ENCODE data around the gene PTK6.
"Not testable (repeated sequence)": the region's sequence is repeated elsewhere in the genome, so short reads cannot be mapped to it uniquely, and the experiment has no call there.

Gene PTK6

DNA sequence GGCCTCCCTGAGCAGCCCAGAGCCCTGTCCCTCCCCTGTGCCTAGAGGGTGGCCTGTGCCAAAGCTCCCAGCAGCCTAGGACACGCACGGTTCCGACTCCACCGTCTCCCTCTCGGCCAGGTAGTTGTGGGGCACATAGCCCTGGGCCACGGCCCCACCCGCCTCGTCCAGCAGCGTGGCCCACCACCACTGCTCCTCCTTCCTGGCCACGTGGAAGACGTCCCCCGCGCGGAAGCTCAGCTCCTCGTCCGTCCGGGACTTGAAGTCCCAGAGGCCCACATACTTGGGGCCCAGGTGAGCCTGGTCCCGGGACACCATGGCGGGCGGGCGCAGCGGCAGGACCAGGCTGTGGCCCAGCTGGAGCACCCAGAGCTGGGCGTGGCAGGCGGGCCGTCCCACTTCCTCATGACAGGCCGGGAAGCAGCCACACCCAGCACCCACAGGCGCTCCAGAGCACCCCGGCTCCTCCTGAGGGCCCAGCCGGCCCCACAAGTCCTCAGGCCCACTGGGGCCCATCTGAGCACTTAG is at the start of gene PTK6:
Gene PTK6, minus strand, starts transcription at position 380 of the 528 bp plus-strand sequence. Its CDS starts 62 bp downstream, at position 318.
- peak; percentile 49 for DNase-seq

DNA sequence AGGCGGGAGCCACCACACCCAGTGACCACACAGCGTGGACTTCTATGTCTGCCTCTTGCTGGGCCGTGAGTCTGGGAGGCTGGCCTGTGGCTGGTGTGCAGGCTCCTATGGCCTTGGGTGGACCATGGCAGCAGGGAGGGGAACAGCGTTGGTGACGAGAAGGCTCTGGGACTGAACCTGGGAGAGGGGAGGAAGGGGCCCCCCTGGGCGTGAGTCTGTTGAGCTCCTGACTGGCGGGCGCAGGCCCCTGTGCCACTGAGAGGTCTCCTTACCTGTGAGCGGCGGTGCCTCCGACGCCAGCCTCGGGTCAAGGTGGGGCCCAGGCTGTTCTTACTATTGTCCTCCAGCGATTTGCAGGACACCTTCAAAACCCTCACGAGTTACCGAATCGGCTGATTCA is 49.6 kb upstream of the PTK6 start:
- no peak for DNase-seq

DNA sequence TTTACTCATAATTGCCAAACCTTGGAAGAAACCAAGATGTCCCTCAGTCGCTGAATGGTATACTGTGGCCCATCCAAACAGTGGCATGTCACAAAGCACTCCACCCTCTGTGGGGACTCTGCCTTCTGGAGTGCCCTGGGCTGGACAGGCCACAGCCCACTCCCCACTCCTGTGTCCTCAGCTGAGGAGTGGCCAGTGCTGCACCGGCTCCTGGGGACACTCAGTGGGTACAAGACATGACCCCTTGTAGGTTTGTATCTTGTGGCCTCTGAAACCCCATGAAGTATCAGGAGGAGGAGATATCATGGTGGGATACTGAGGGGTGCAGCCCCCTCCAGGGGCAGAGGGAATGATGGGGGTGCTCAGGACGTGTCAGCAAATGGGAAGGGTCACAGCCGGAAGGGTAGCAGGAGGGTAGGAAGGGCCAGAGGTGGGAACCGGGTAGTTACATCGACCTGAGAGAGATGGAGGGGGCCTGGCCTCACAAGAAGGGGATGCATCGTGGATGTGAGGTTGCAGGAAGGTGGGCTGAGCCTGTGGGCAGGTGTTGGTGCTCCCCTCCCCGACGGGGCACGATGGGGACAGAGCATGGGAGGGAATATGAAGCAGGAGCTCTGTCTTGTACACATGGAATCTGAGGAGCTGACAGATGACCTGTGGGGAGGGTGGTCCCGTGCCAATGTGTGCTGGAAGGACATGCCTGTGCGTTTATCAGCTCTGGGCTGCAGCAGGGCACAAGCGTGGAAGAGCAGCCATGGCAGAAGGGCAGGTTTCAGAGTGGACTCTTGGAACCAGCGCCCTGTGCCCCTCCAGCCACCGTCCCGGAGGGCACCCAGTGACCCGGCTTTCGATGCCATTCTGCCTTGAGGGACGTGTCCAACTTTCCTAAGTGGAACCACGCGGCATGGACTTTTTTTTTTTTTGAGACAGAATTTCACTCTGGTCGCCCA is 48.7 kb upstream of the PTK6 start:
- DNase-seq: no peak

DNA sequence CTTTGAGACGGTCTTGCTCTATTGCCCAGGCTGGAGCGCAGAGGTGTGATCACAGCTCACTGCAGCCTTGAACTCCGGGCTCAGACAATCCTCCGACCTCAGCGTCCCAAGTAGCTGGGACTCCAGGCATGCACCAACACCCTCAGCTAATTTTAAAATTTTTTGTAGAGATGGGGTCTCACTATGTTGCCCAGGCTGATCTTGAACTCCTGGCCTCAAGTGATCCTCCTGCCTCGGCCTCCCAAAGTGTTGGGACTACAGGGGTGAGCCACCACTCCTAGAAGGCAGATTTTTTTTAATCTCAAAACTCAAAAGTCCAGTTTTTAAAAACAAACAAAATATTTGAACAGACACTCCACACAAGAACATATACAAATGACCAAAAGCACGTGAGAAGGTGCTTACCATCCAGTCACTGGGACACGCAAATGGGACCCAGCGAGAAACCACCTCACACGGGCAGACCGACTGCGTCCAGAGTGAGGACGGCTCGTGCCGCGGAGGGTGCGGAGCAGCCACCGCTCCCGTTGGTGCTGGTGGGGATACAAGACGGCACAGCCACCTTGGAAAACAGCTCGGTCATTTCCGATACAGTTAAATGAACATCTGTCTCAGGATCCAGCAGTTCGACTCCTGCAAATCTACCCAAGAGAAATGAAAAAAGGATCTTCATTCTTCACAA is 45.3 kb upstream of the PTK6 start:
- no peak for DNase-seq

DNA sequence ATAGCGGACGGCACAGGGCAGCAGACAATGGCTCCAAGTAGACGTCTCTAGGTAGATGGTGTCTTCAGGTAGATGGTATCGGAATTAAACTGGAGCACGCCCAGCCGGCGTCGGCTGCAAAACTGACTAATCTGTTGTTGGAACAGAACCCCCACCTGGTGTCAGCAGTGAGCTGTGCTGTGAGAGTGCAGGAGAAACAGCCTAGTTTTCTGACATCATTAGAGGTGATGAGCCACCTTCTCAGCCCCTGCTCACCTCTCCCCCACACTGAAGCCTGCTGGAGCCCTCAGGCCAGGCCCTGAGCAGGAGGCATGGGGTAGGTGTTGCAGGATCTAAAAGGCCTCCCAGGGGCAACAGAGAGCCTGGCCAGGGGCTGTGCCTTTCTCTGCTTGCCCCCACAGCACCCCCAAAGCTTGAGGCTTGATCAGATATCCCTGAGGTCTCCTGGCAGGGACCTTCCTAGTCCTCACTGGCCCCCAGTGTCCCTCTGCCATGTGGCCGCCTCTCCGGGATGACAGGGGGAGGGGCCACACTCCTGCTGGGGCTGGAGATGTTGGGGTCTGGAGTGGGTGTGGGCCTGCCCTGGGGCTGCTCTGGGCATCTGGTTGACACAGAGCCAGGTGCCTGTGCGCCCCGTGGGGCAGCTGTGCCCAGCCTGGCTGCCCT is 43.8 kb upstream of the PTK6 start:
- peak; percentile 27 for DNase-seq

DNA sequence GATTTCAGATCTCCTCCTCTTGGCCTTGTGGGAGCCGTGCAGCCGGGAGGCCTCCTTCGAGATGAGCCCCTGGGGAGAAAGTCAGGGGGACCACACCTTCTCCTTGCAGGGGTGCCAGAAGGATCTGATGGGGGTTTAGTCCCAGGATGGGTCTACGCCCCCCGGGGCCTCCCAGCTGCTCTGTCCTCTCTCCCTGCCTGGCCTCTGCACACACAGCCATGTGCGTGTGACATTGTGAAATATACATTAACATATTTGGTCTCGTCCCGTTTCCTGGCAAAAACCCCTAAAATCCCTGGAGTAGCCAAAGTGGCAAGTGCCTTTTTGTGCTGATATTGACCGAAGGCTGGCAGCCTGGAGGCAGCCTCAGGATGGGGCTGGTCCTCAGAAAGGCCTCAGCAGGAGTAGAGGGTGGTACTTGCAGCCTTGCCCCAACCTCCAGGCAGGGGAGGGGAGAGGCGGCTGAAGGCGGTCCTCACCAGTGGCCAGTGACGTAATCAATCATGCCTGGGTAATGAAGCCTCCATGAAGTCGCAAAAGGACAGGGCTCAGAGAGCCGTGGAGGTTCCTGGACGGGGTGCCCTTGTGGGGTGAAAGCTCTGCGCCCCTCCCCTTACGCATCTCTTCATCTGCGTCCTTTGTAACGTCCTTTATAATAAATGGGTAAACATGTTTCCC is 42.0 kb upstream of the PTK6 start:
- DNase-seq: no peak

DNA sequence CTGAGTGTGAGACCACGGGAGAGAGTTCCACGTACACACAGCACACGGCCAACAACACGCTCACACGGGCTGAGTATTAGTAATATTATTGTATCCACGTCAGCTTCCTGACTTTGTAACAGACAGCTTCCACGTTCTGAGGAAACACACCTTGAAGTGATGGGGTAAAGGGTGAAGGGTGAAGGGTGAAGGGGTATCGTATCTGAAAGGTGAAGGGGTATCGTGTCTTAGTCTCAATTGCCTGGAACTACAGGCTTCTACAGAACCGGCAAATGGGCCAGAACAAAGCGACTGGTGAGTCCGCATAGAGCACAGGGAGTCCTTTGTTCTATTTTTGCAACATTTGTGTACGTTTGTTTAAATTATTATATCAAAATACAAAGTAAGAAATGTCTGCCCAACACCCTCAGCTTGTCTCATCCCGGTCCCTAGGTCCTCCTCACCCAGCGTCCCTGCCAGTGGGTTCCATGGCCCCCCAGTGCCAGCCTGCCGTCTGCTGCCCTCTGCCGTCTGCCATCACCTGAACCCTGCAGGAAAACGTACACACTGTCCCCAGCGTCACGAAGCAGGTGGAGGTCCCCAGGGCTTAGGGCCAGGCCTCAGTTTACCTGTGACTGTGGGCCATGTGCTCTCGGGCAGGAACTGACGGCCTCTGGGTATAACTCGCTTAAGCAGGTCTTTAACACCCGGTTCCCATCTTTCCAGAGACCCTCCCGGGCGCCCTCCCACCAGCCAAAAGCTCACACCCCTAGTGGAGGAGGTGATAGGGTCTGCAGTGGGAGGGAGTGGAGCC is 41.2 kb upstream of the PTK6 start:
- DNase-seq: no peak

DNA sequence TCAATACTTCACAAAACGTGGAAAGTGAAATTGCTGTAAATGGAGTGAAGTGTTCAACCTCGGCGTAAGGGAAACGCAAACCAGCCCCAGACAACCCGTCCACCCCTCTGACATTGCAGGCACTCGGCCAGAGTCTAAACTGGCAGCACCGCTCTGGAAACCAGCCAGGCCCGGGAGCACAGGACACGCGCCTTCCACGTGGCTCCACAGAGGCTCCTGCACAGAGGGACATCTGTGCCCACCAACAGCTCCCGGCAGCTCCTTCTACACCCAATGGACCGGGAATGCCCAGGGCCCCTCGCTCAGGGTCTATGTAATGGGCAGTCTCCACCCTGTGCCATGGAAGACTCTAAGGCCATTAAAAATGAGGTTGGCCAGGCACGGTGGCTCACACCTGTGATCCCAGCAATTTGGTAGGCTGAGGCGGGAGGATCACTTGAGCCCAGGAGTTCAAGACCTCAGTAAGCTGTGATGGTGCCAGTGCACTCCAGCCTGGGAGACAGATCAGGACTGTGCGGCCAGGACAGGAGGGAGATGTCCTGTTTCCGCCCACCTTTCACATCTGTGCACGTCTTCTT is 40.2 kb upstream of the PTK6 start:
- DNase-seq: no peak

DNA sequence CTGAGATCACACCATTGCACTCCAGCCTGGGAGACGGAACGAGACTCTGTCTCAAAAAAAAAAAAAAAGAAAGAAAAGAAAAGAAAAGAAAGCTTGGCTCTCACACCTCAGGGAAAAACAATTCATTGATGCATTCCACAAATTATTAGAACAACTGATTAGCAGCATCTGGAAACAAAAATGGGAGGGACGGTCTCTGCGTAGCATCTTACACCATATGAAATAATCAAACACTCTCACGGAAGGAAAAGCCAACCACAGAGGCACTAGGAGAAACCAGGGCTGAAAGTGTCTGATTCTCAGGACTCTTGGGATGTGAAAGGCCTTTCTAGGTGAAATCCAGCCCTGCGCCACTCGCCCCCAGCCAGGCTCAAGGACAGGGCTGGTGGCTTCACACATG is 39.1 kb upstream of the PTK6 start:
- no peak for DNase-seq

DNA sequence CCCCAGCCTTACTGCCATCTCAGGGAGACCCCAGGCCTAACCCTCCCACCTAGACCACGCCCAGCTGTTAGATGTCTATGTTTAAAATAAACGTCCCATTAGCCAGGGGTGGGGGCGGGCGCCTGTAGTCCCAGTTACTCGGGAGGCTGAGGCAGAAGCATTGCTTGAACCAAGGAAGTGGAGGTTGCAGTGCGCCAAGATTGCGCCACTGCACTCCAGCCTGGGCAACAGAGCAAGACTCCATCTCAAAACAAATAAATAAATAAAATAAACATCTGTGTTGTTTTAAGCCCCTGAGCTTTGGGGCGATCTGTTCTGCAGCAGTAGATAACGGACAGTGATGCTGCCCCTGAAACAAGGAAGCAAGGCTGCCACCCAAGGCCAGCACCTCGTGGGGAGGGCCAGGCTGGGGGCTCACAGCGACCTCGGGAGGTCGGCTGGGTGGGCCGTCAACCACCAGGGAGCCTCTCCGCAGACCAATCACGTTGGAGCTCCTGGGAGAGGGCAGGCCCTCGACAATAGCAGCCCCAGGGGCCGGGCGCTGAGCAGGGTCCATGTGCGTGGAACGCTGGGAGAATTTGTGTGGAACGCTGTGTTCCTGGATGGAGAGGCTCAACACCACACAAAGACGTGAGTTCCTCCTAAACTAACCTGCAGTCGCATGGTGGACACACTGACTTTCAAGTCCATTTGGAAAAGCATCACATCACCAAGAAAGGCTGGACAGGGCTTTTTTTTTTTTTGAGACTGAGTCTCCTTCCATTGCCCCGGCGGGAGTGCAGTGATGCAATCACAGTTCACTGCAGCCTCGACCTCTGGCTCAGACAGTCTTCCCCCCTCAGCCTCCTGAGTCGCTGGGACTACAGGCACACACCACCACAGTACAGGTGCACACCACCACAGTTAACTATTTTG is 37.9 kb upstream of the PTK6 start:
- no peak for DNase-seq

DNA sequence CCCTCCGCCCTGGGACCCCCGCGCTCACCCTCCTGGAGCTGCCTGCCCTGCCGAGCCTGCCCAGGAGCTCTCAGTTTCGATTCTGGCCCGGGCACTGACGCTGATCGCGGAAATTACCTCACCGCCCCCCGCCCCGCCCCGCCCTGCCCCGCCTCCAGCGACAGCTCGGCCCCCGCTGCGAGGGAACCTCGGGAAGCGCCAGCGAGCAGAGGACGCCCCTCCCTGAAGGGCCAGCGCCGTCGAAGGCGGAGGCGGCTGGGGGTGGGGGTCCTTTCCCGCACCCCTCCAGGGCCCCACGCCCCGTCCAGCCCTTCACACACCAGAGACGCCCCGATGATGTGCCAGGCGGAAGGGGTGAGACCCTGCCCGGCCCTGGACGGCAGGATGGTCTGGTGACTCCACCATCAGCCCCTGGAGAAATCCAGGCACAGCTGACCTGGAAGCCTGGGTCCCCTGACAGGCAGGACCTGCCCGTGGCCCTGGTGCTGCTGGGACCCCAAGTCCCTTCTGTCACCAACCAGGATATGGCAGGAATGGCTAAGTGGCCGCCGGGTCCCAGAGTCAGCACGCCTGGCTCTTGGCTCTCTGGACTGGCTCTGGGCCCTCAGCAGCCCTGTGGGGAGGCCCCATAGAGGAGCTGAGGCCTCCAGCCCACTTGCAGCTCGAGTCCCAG is 37.1 kb upstream of the PTK6 start, which contains the start of gene HELZ2:
Gene HELZ2, minus strand, starts transcription at position 84 of the 673 bp plus-strand sequence. CDS start 1,854 bp downstream, outside the sequence.
- peak; percentile 54 for DNase-seq

DNA sequence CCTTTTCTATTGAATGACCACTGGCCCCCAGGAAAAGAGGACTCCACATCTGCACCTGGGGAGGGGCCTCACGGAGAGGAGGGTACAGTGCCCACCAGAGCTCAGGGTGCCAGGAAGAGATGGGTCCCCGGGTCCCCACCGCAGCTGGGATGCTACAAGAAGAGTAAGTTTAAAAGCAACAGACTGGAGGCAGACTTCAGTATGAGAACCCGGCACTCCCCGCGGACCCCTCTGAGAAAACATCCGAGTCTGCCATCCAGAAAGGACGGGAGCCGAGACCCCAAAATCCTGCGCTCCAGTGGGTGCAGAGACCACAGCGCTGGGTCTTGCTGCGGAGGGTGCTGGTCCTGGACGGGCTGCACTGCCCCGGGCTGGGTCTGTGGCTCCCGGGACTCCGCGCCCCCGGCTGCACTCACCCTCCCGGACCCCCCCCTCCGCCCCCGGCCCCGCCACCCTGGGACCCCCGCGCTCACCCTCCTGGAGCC is 36.5 kb upstream of the PTK6 start:
- DNase-seq: no peak

DNA sequence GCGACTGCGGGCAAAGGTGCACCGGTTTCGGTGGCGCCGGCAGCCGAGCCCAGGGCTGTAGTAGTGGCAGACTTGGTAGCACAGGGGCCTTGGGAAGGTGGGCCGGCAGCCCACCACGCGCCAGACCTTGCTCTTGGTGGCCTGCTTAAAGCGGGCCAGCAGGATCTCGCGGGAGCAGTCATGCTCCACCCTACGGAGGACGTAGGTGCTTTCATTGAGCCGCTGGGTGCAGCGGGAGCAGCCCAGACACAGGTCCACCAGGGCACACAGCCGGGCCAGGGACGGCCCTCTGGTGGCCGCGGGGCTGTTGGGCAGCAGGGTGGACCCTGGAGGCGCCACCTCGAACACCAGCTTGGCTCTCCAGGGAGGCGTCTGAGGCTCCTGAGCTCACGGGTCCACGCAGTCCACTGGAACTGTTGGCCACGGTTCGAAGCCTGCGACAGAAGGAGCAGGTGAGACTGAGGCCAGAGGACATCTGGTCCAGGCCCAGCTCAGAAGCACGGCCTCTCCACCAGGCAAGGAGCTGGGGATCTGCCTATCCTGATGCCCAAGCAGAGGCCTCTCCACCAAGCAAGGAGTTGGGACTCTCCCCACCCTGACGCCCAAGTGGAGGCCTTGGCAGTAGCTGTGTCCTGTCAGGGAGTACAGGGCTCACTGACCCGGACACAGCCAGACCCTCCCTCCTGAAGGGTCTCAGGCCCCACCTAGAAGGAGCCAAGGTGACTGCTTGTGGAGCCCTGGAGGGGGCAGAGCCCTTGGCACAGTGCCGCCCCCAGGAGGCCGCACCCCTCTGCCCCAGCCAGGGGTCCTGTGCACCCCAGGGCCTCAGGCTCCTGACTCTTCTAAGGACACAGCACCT is 35.8 kb upstream of the PTK6 start:
- no peak for DNase-seq

DNA sequence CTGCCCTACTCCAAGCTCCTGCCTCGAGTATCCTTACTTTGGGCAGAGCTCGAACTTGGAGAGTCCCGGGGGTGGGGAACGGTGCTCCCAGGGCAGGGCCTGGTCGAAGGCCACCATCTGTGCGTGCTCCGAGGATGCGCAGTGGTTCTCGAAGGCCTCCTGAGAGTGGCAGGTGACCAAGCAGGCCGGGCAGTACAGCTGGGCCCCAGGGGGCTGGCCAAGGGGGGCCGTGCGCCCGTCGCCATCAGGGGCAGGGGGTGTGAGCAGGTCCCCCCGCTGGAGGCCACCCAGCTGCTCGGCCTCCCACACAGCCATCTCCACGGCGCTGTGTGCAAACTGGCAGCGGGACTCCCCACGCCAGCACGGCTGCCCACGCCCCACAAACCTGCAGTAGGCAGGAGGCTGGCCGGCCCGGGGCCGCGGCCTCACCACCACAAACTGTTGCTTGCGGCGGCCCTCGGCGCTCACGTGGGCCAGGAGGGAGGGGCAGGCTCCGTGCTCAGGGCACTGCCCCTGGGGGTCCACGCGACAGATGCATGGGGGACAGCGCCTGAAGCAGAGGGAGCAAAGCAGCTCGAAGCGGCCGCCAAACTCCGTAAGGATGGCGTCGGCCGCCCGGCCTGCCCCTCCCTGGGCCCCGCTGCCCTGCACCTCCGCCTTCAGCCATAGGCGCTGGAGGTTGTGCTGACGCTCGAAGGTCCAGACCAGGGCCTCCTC is 35.1 kb upstream of the PTK6 start:
- no peak for DNase-seq

DNA sequence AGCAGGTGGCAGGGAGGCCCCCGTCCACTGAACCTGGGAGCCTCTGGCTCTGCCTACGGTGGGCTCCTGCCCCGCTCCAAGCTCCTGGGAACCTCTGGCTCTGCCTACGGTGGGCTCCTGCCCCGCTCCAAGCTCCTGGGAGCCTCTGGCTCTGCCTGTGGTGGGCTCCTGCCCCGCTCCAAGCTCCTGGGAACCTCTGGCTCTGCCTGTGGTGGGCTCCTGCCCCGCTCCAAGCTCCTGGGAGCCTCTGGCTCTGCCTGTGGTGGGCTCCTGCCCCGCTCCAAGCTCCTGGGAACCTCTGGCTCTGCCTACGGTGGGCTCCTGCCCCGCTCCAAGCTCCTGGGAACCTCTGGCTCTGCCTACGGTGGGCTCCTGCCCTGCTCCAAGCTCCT is 33.9 kb upstream of the PTK6 start:
- DNase-seq: not testable (repeated sequence)

DNA sequence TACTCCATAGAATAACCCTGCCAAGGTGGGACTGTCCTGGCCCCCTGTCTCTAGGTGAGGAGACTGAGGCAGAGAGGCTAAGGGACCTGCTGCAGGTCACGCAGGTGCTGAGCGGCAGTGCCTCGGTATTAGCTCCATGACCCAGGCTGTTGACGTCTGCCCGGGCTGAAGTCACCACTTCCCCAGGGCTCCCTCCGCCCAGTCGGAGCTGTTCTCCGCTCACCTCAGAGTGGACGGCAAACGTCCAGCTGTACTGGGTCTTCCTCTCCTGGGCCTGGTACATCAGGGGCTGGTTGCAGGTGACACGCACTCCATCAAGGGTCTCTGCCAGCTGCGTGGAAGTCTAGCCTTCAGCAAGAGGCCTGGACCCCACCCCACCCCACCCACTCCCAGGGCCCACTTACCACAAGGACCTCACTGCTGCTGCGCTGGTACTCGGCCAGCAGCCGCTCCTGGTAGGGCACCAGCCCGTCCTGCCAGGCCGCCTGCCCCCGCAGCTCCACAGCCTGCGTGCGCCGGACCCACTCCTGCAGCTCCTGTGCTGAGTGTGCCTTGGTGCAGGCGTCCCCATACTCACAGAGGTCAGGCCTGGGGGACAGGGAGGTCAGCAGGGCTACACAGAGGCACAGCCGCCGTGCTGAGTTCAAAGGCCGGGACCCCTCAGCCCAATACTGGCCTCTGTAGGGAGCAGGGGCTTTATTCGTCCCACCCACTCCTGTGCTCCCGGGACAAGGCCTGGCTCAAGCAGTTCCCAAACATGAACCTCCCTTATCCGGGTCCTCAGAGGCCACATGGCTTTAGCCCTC is 33.3 kb upstream of the PTK6 start:
- DNase-seq: no peak
